ENCODE data around the gene LAMTOR2. TPM values are rescaled to one million over a fixed set of nuclear protein-coding genes. Genes with fewer than 3 reads are reported as not detected.

Gene LAMTOR2
- total RNA-seq, 1 experiment from 2014 or later = 50.6 TPM

DNA sequence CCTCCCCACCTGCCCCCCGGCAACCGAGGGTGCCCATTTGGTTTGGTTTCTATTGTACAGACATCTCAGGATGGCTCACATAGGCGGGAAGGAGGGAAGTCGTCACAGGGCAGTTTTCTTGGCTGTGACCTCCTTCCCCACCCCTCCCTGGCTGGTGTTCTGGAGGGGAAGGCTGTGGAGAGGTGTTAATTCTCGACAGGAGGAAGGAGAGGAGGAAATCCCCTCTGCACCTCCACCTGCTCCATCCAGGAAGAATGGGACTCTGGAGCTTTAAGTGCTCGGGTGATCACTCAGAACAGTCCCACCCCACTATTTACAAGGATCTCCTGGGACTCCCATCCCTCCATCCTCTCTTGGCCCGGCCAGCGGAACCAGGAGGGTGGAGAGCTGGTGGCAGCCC lies 20.1 kb downstream of the LAMTOR2 start:
- DNase-seq = peak; percentile 38
- WGBS (ENCODE audit: extremely low coverage, insufficient read length, low lambda C conversion rate) = no CpG with 5 or more reads among the region's 8 CpGs
- Histone ChIP-seq H3K27ac (ENCODE audit: insufficient read length, low read depth, low read length) (no peak overlapping the region), H2BK120ac (ENCODE audit: low read depth, low read length, poor library complexity, severe bottlenecking) (no peak overlapping the region), H4K5ac (ENCODE audit: insufficient read length, low read depth, low read length) (no peak overlapping the region), H4K20me1 (ENCODE audit: control insufficient read depth, insufficient read depth, insufficient read length) (no peaks in the 10 kb centered on the region), H3K23me2 (ENCODE audit: insufficient read length, low read depth, low read length, poor library complexity, severe bottlenecking) (no peaks in the 10 kb centered on the region), H3K79me1 (ENCODE audit: insufficient read depth, low read depth, low read length, poor library complexity, severe bottlenecking) (no peaks in the 10 kb centered on the region), H2AK5ac (ENCODE audit: insufficient read length, low read length) (no peak overlapping the region), H3K4ac (ENCODE audit: low read depth, low read length) (no peak overlapping the region), H2BK12ac (ENCODE audit: insufficient read length, low read depth, low read length) (no peak overlapping the region), H4K8ac (replicated peaks; ENCODE audit: insufficient read length, low read depth, low read length) (no peak overlapping the region), H3T11ph (ENCODE audit: low read length) (no peak overlapping the region), H2BK5ac (ENCODE audit: insufficient read length, low read length) (no peak overlapping the region), H2BK15ac (ENCODE audit: low read depth, low read length) (no peak overlapping the region), H3K18ac (ENCODE audit: insufficient read length, low read depth, low read length) (no peak overlapping the region), H3K79me2 (ENCODE audit: insufficient read depth, low read length) (peaks cover 11% of the 10 kb centered on the region; the same call in 1 of the 2 replicates), H3K4me1 (ENCODE audit: insufficient read depth, low read length) (peaks cover 30% of the 10 kb centered on the region), H3K23ac (ENCODE audit: insufficient read length, low read depth, low read length) (no peak overlapping the region), H3K9me3 (ENCODE audit: control insufficient read depth, low read depth, low read length) (no peaks in the 10 kb centered on the region), H2AFZ (ENCODE audit: low read length) (no peak overlapping the region), H3K56ac (ENCODE audit: insufficient read length, low read depth, low read length) (no peak overlapping the region), H2BK20ac (ENCODE audit: low read depth, low read length, poor library complexity, severe bottlenecking) (no peak overlapping the region), H4K91ac (ENCODE audit: insufficient read length, low read depth, low read length) (no peak overlapping the region), H3K27me3 (ENCODE audit: insufficient read depth, low read length) (no peaks in the 10 kb centered on the region), H3K14ac (ENCODE audit: insufficient read depth, low read length) (no peak overlapping the region), H3K4me2 (ENCODE audit: insufficient read depth, insufficient read length, low read length) (no peak overlapping the region), H3K9ac (ENCODE audit: extremely low read depth, insufficient read length, low read length) (no peak overlapping the region)
- H3K27ac Mint-ChIP-seq = peak overlapping the region in 2 of 3 experiments; percentile 21 to 95; a peak in 5 of 7 replicates
- TF ChIP-seq, protein P1, sequence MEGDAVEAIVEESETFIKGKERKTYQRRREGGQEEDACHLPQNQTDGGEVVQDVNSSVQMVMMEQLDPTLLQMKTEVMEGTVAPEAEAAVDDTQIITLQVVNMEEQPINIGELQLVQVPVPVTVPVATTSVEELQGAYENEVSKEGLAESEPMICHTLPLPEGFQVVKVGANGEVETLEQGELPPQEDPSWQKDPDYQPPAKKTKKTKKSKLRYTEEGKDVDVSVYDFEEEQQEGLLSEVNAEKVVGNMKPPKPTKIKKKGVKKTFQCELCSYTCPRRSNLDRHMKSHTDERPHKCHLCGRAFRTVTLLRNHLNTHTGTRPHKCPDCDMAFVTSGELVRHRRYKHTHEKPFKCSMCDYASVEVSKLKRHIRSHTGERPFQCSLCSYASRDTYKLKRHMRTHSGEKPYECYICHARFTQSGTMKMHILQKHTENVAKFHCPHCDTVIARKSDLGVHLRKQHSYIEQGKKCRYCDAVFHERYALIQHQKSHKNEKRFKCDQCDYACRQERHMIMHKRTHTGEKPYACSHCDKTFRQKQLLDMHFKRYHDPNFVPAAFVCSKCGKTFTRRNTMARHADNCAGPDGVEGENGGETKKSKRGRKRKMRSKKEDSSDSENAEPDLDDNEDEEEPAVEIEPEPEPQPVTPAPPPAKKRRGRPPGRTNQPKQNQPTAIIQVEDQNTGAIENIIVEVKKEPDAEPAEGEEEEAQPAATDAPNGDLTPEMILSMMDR (conservative IDR thresholded peaks at IDR 0.05) = no peak
- no peaks in the 10 kb centered on the region for H3K27me3 Mint-ChIP-seq (ENCODE audit: low read depth)
- H3K4me1 Mint-ChIP-seq = peaks cover 79 to 92% of the 10 kb centered on the region in 2 experiments
- peaks cover 13 to 64% (median 62%) of the 10 kb centered on the region in 3 experiments; a peak in 6 of 7 replicates for H3K36me3 Mint-ChIP-seq (ENCODE audit: insufficient read depth in 1 of 3, low read depth in 3 of 3)
- peak overlapping the region in 1 of 2 experiments; percentile 44; a peak in 3 of 5 replicates for H3K4me3 Mint-ChIP-seq
- H3K9me3 Mint-ChIP-seq = no peaks in the 10 kb centered on the region

Data from H9 (cell line).